Peyer's patch (tissue), 4 donors: Measurements from ENCODE around the gene ZNF18.

Experiments
- CTCF ChIP-seq, 6 experiments: fragments of 450-650 bp in 4 of 6; fragments of 200-600 bp in 2 of 6; sonication (generic) in 1 of 6; IDR thresholded peaks; one replicate each; pipeline ENCODE4 v1.5.1; 2017 to 2019; ENCODE audit warnings: antibody characterized with exemption in 6 of 6, mild to moderate bottlenecking in 3 of 6, moderate library complexity in 1 of 6
- POLR2A ChIP-seq, 2 donors: fragments of 450-650 bp; IDR thresholded peaks; one replicate each; pipeline ENCODE4 v1.5.1; 2017; ENCODE audit warnings: antibody characterized with exemption in 2 of 2, mild to moderate bottlenecking in 2 of 2, moderate library complexity in 2 of 2

- TF ChIP-seq CTCF (IDR thresholded peaks at IDR 0.05) (no peak), POLR2A (IDR thresholded peaks at IDR 0.05) (no peak)
These were observed 628 bp upstream of the ZNF18 start for GRCh38 chr17:11997972-11998233.
